Stimulated activated naive CD8-positive, alpha-beta T cell treated with anti-CD3 and anti-CD28 coated beads, Interleukin-15, amount 100 ng/mL, for 72 hours (primary cell): ENCODE measurements around the gene PPP2R5B.
"Not testable (repeated sequence)": the region's sequence is repeated elsewhere in the genome, so short reads cannot be mapped to it uniquely, and the experiment has no call there.

Source experiments
- ATAC-seq: fragments of 150-1000 bp; cut with Tn5 transposase; 2 replicates; pipeline ENCODE4 v1.10.0; 2021; ENCODE audit warnings: mild to moderate bottlenecking, moderate library complexity
- DNase-seq, 2 donors: peaks; one replicate each; pipeline ENCODE4 v3.0.0; 2021 to 2022
- H3K27ac Mint-ChIP-seq, 2 donors: one replicate each; pipeline ENCODE4 v1.8.0; 2022; ENCODE audit warnings: mild to moderate bottlenecking in 2 of 2, mixed read lengths in 2 of 2, moderate library complexity in 2 of 2
- H3K27me3 Mint-ChIP-seq: one replicate; pipeline ENCODE4 v1.8.0; 2022; ENCODE audit warnings: mixed read lengths
- H3K4me1 Mint-ChIP-seq: one replicate; pipeline ENCODE4 v1.8.0; 2022; ENCODE audit warnings: mild to moderate bottlenecking, mixed read lengths
- H3K4me3 Mint-ChIP-seq, 2 donors: one replicate each; pipeline ENCODE4 v1.8.0; 2022; ENCODE audit warnings: mild to moderate bottlenecking in 2 of 2, mixed read lengths in 2 of 2, moderate library complexity in 1 of 2
- H3K9me3 Mint-ChIP-seq, 2 donors: one replicate each; pipeline ENCODE4 v1.8.0; 2022; ENCODE audit warnings: mixed read lengths in 2 of 2

Gene PPP2R5B

GRCh38 chr11:64963072-64963631, 38.7 kb downstream of the PPP2R5B start:
- ATAC-seq (no peak), DNase-seq (no peak)
- no peaks in the 10 kb centered on the region for H3K9me3 Mint-ChIP-seq
- H3K4me3 Mint-ChIP-seq = no peak overlapping the region
- no peak overlapping the region for H3K27ac Mint-ChIP-seq
- no peaks in the 10 kb centered on the region for H3K27me3 Mint-ChIP-seq
- H3K4me1 Mint-ChIP-seq = peaks cover 20% of the 10 kb centered on the region

DNA sequence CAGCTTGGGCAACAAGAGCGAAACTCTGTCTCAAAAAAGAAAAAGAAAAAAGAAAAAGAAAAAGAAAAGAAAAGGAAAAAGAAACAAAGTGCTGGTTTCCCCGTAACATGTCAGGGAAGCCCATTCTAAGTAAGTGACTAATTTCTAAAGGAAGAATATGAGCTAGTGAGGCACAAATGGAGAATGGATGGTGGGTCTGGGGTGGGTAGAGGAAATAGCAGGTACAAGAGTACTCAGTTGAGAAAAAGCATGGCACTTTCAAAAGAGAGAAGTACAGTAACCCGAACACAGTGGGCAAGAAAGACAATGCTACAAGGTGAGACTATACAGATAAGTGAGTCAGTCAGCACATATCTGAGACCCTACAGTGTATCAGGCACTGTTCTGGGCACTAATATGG, 42.9 kb downstream of the PPP2R5B start:
- H3K27ac Mint-ChIP-seq = no peak overlapping the region
- H3K4me1 Mint-ChIP-seq = peaks cover 55% of the 10 kb centered on the region
- no peak for DNase-seq
- H3K27me3 Mint-ChIP-seq = no peaks in the 10 kb centered on the region
- H3K4me3 Mint-ChIP-seq = no peak overlapping the region
- ATAC-seq = peak; percentile 27
- H3K9me3 Mint-ChIP-seq = no peaks in the 10 kb centered on the region

DNA sequence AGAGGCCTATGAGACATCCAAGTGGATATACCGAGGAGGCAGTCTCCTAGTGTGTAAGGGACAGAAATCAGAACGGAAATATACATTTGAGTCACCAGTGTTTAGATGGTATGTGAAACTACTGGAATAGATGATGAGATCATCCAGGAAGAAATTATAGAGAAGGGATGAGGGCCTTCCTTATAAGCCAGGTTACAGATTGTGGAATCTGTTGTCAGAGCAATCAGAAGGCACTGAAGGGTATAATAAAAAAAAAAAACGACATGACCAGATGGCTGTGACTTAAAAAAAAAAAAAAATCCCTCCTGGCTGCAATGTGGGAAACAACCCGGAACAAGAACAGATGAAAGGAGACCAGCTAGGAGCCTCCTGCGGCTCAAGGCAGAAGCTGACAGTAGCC, 44.7 kb downstream of the PPP2R5B start:
- peaks cover 58% of the 10 kb centered on the region for H3K4me1 Mint-ChIP-seq
- no peaks in the 10 kb centered on the region for H3K27me3 Mint-ChIP-seq
- ATAC-seq = no peak
- DNase-seq = no peak
- peak overlapping the region in 1 of 2 donors; percentile 81 for H3K27ac Mint-ChIP-seq
- H3K4me3 Mint-ChIP-seq = no peak overlapping the region
- no peaks in the 10 kb centered on the region for H3K9me3 Mint-ChIP-seq

- peaks cover 59% of the 10 kb centered on the region for H3K4me1 Mint-ChIP-seq
- DNase-seq = peak; percentile 11 to 48
- peak overlapping the region; percentile 90 to 97 for H3K27ac Mint-ChIP-seq
- peak; percentile 83 for ATAC-seq
- no peaks in the 10 kb centered on the region for H3K9me3 Mint-ChIP-seq
- peak overlapping the region; percentile 67 to 69 for H3K4me3 Mint-ChIP-seq
- H3K27me3 Mint-ChIP-seq = no peaks in the 10 kb centered on the region
Observed at GRCh38 chr11:64970731-64971151, 46.3 kb downstream of the PPP2R5B start.

GRCh38 chr11:64971421-64972233, 47.1 kb downstream of the PPP2R5B start, which contains the start of gene MAJIN:
TSS of gene MAJIN (minus strand) at chr11:64972108. CDS start at chr11:64959405, 12,703 bp downstream.
- Mint-ChIP-seq H3K4me1 (peaks cover 59% of the 10 kb centered on the region), H3K9me3 (no peaks in the 10 kb centered on the region), H3K27ac (peak within 1 kb of the TSS; percentile 90 to 97), H3K4me3 (peak within 1 kb of the TSS; percentile 67 to 69), H3K27me3 (no peaks in the 10 kb centered on the region)
- ATAC-seq (peak; percentile 69), DNase-seq (peak; percentile 89)

GRCh38 chr11:64974124-64974523, 49.6 kb downstream of the PPP2R5B start:
- Mint-ChIP-seq H3K4me3 (no peak overlapping the region), H3K27me3 (peaks cover 10% of the 10 kb centered on the region), H3K9me3 (no peaks in the 10 kb centered on the region), H3K4me1 (peaks cover 51% of the 10 kb centered on the region), H3K27ac (no peak overlapping the region)
- ATAC-seq (no peak), DNase-seq (no peak)

DNA sequence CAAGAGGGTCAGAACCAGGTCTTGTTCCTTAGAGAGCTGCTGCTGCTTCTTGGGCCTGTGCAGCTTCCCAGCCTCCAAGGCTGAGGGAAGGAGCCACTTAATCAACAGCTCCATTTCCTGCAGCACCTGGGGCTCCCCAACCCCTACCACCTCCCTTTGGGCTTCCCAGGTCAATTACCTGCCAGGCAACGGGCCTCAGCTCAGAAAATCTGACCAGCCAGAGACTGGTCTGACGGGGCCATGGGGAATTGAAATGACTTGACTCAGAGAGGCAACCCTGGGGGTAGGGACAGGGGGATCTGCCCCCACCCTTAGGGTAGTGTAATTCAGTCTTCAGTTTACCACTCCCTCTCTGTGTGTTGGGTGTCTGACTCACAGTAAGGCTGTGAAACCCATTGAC, 52.2 kb downstream of the PPP2R5B start:
- peaks cover 10% of the 10 kb centered on the region for H3K27me3 Mint-ChIP-seq
- H3K27ac Mint-ChIP-seq = no peak overlapping the region
- ATAC-seq (peak; percentile 45), DNase-seq (no peak)
- H3K4me3 Mint-ChIP-seq = no peak overlapping the region
- no peaks in the 10 kb centered on the region for H3K9me3 Mint-ChIP-seq
- H3K4me1 Mint-ChIP-seq = peaks cover 26% of the 10 kb centered on the region

DNA sequence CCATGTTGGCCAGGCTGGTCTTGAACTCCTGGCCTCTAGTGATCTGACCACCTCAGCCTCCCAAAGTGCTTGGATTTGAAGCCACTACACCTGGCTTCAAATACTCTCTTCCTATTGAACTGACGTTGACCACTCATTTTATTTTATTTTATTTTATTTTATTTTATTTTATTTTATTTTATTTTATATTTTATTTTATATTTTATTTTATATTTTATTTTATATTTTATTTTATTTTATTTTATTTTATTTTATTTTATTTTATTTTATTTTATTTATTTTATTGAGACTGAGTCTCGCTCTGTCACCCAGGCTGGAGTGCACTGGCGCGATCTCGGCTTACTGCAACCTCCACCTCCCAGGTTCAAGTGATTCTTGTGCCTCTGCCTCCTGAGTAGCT, 58.9 kb downstream of the PPP2R5B start:
- ATAC-seq, H3K4me3 Mint-ChIP-seq, H3K9me3 Mint-ChIP-seq, DNase-seq, H3K27ac Mint-ChIP-seq, H3K4me1 Mint-ChIP-seq: not testable (repeated sequence)
- H3K27me3 Mint-ChIP-seq = peaks cover 11% of the 10 kb centered on the region
